SK-N-MC (cell line): ENCODE results near the gene MYO19.

Source experiments
- EZH2 ChIP-seq: fragments of 200-600 bp; sonication (generic); IDR thresholded peaks from one replicate; pipeline ENCODE4 v1.6.1; 2017; ENCODE audit warnings: antibody characterized with exemption
- FOXP2 ChIP-seq: optimal IDR thresholded peaks from 2 replicates; pipeline ENCODE3; 2011; ENCODE audit warnings: mild to moderate bottlenecking, moderate library complexity; ENCODE audit not compliant: insufficient read depth; ENCODE audit errors: extremely low read length, control extremely low read depth
- POLR2AphosphoS5 ChIP-seq: IDR thresholded peaks from 2 replicates; pipeline ENCODE4 v1.6.1; 2012; ENCODE audit warnings: mild to moderate bottlenecking, low read depth, low read length, borderline replicate concordance

DNA sequence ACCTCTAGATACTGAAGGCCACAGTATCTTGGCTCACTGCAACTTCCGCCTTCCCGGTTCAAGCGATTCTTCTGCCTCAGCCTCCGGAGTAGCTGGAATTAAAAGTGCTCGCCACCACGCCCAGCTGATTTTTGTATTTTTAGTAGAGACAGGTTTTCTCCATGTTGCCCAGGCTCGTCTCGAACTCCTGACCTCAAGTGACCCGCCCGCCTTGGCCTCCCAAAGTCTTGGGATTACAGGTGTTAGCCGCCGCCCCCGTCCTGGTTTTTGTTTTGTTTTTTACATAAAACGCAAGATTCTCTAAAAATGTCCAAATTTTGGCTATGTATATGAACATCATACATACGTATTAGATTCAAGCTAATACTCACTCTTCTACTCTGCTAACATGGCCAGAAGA is 8.1 kb upstream of the MYO19 start:
- TF ChIP-seq EZH2: no peak
- no peak for TF ChIP-seq FOXP2
- no peak for TF ChIP-seq POLR2AphosphoS5
